ENCODE data around the gene PLXNA4. TPM values are rescaled to one million over a fixed set of nuclear protein-coding genes. Genes with fewer than 3 reads are reported as not detected.

The PLXNA4 gene
- total and polyA plus RNA-seq, 2 donors from 2014 or later = 0.17 to 3.5 TPM

DNA sequence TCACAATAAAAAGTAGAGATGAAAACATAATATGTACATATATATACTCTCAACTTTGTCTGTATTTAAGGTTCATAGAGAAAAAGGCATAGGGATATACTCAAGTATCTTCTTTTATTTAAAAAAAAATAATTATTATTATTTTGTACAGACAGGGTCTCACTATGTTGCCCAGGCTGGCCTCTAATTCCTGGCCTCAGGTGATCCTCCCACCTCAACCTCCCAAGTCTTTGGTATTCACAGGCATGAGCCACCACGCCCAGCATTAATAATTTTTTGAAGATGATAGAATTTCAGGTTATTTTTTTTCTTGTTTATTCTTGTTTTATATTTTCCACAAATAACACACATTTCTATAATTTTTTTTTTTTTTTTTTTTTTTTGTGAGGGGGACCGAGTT, 113.8 kb downstream of the PLXNA4 start:
- H3K36me3 ChIP-seq (ENCODE audit: control insufficient read depth in 2 of 3, insufficient read depth in 3 of 3, low read length in 3 of 3) = no peaks in the 10 kb centered on the region

DNA sequence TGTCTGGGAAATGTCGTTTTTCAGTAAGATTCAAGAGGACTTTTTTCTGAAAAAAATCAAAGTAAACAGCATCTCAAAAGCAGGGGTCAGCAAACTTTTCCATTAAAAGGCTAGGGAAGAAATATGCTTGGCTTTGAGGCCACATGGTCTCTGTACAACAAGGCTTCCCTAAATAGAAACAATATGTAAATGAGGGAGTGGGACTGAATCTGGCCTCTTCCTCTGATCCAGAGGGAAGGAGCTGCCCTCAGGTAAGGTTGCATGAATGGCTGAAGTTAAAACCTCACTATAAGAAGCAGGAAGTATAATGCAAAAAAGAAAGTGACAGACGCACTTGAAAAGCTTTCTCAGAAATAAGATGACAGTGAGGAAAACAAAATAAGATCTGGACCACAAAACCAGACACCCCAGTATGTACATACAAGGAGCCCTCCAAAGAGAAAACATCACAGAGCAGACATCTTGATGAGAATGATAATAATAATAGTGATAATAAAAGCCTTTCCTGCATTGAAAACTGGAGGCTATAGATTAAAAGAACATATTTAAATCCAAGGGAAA, 115.2 kb downstream of the PLXNA4 start:
- FAIRE-seq = no peak
- Histone ChIP-seq H3K9ac (ENCODE audit: low read length in 3 of 3) (no peak overlapping the region), H3K9me3 (ENCODE audit: control insufficient read depth in 2 of 3, insufficient read depth in 1 of 3, low read length in 3 of 3) (no peaks in the 10 kb centered on the region), H3K36me3 (ENCODE audit: control insufficient read depth in 2 of 3, insufficient read depth in 3 of 3, low read length in 3 of 3) (no peaks in the 10 kb centered on the region), H3K4me1 (ENCODE audit: control insufficient read depth in 2 of 3, insufficient read depth in 2 of 3, low read depth in 1 of 3, low read length in 3 of 3) (peaks cover 0 to 4% (median 0%) of the 10 kb centered on the region in 3 donors), H3K27me3 (ENCODE audit: control insufficient read depth, insufficient read depth, low read length) (no peaks in the 10 kb centered on the region), H3K27ac (ENCODE audit: low read depth in 2 of 2, low read length in 2 of 2) (no peak overlapping the region), H3K4me3 (ENCODE audit: low read length in 3 of 3) (no peak overlapping the region)
- TF ChIP-seq, protein P1, sequence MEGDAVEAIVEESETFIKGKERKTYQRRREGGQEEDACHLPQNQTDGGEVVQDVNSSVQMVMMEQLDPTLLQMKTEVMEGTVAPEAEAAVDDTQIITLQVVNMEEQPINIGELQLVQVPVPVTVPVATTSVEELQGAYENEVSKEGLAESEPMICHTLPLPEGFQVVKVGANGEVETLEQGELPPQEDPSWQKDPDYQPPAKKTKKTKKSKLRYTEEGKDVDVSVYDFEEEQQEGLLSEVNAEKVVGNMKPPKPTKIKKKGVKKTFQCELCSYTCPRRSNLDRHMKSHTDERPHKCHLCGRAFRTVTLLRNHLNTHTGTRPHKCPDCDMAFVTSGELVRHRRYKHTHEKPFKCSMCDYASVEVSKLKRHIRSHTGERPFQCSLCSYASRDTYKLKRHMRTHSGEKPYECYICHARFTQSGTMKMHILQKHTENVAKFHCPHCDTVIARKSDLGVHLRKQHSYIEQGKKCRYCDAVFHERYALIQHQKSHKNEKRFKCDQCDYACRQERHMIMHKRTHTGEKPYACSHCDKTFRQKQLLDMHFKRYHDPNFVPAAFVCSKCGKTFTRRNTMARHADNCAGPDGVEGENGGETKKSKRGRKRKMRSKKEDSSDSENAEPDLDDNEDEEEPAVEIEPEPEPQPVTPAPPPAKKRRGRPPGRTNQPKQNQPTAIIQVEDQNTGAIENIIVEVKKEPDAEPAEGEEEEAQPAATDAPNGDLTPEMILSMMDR (IDR thresholded peaks at IDR 0.05; ENCODE audit: borderline replicate concordance, extremely low read depth, insufficient read depth) = no peak
- no peak for DNase-seq
- intact Hi-C loops (cut with DNase I) = no loop called here

More for the DNA sequence above, 113.8 kb downstream of the PLXNA4 start:
- Histone ChIP-seq H3K27me3 (ENCODE audit: control insufficient read depth, insufficient read depth, low read length) (no peaks in the 10 kb centered on the region), H3K9ac (ENCODE audit: low read length in 3 of 3) (no peak overlapping the region), H3K4me1 (ENCODE audit: control insufficient read depth in 2 of 3, insufficient read depth in 2 of 3, low read depth in 1 of 3, low read length in 3 of 3) (peaks cover 0 to 4% (median 0%) of the 10 kb centered on the region in 3 donors), H3K9me3 (ENCODE audit: control insufficient read depth in 2 of 3, insufficient read depth in 1 of 3, low read length in 3 of 3) (no peaks in the 10 kb centered on the region), H3K27ac (ENCODE audit: low read depth in 2 of 2, low read length in 2 of 2) (no peak overlapping the region), H3K4me3 (ENCODE audit: low read length in 3 of 3) (no peak overlapping the region)
- no peak for FAIRE-seq
- intact Hi-C loops (cut with DNase I) = no loop called here
- TF ChIP-seq, protein P1 (IDR thresholded peaks at IDR 0.05; ENCODE audit: borderline replicate concordance, extremely low read depth, insufficient read depth) = no peak
- DNase-seq = no peak

- Histone ChIP-seq H3K27ac (ENCODE audit: low read depth in 2 of 2, low read length in 2 of 2) (no peak overlapping the region), H3K36me3 (ENCODE audit: control insufficient read depth in 2 of 3, insufficient read depth in 3 of 3, low read length in 3 of 3) (no peaks in the 10 kb centered on the region), H3K4me1 (ENCODE audit: control insufficient read depth in 2 of 3, insufficient read depth in 2 of 3, low read depth in 1 of 3, low read length in 3 of 3) (peaks cover 0 to 4% (median 0%) of the 10 kb centered on the region in 3 donors), H3K4me3 (ENCODE audit: low read length in 3 of 3) (no peak overlapping the region), H3K27me3 (ENCODE audit: control insufficient read depth, insufficient read depth, low read length) (no peaks in the 10 kb centered on the region), H3K9me3 (ENCODE audit: control insufficient read depth in 2 of 3, insufficient read depth in 1 of 3, low read length in 3 of 3) (no peaks in the 10 kb centered on the region), H3K9ac (ENCODE audit: low read length in 3 of 3) (no peak overlapping the region)
- DNase-seq (no peak), FAIRE-seq (no peak)
- TF ChIP-seq, protein P1 (IDR thresholded peaks at IDR 0.05; ENCODE audit: borderline replicate concordance, extremely low read depth, insufficient read depth) = no peak
- intact Hi-C loops (cut with DNase I) = no loop called here
These were observed 117.5 kb downstream of the PLXNA4 start for GRCh38 chr7:132458729-132459128.

- no peak overlapping the region for H3K4me3 ChIP-seq (ENCODE audit: low read length in 3 of 3)
- intact Hi-C loops (cut with DNase I) = no loop called here
- no peak overlapping the region for H3K27ac ChIP-seq (ENCODE audit: low read depth in 2 of 2, low read length in 2 of 2)
- no peaks in the 10 kb centered on the region for H3K27me3 ChIP-seq (ENCODE audit: control insufficient read depth, insufficient read depth, low read length)
- TF ChIP-seq, protein P1 (IDR thresholded peaks at IDR 0.05; ENCODE audit: borderline replicate concordance, extremely low read depth, insufficient read depth) = no peak
- FAIRE-seq (no peak), DNase-seq (no peak)
- no peak overlapping the region for H3K9ac ChIP-seq (ENCODE audit: low read length in 3 of 3)
- no peaks in the 10 kb centered on the region for H3K36me3 ChIP-seq (ENCODE audit: control insufficient read depth in 2 of 3, insufficient read depth in 3 of 3, low read length in 3 of 3)
- H3K4me1 ChIP-seq (ENCODE audit: control insufficient read depth in 2 of 3, insufficient read depth in 2 of 3, low read depth in 1 of 3, low read length in 3 of 3) = peaks cover 0 to 4% (median 0%) of the 10 kb centered on the region in 3 donors
- no peaks in the 10 kb centered on the region for H3K9me3 ChIP-seq (ENCODE audit: control insufficient read depth in 2 of 3, insufficient read depth in 1 of 3, low read length in 3 of 3)
These were observed 118.6 kb downstream of the PLXNA4 start for GRCh38 chr7:132457658-132458057.
